Loucy (cell line): ENCODE measurements around the gene PAXX.

Experiments used
- H2AFZ ChIP-seq: fragments of 200-600 bp; sonication (generic); 2 replicates; pipeline ENCODE4 v1.6.0; 2016; ENCODE audit warnings: antibody characterized with exemption, mild to moderate bottlenecking, low read length, moderate library complexity
- H3F3A ChIP-seq: fragments of 200-600 bp; 2 replicates; pipeline ENCODE4 v1.6.0; 2016; ENCODE audit warnings: antibody characterized with exemption, low read depth, mild to moderate bottlenecking
- H3K27me3 ChIP-seq: fragments of 200-600 bp; sonication (generic); 2 replicates; pipeline ENCODE4 v1.6.1; 2014; ENCODE audit warnings: low read length, mild to moderate bottlenecking; ENCODE audit not compliant: insufficient read depth, poor library complexity, severe bottlenecking
- H3K36me3 ChIP-seq: fragments of 200-600 bp; sonication (generic); 2 replicates; pipeline ENCODE4 v1.6.1; 2016; ENCODE audit warnings: low read length; ENCODE audit not compliant: insufficient read depth
- H3K4me1 ChIP-seq: fragments of 200-600 bp; sonication (generic); 2 replicates; pipeline ENCODE4 v1.5.1; 2014; ENCODE audit warnings: low read length, mild to moderate bottlenecking; ENCODE audit not compliant: insufficient read depth, poor library complexity, severe bottlenecking
- H3K4me2 ChIP-seq: fragments of 200-600 bp; sonication (generic); 2 replicates; pipeline ENCODE4 v1.6.0; 2014; ENCODE audit warnings: antibody characterized with exemption, low read length, low read depth, mild to moderate bottlenecking; ENCODE audit not compliant: poor library complexity, severe bottlenecking
- H3K4me3 ChIP-seq: fragments of 200-600 bp; sonication (generic); 2 replicates; pipeline ENCODE4 v1.5.1; 2014; ENCODE audit warnings: low read length, mild to moderate bottlenecking, mixed read lengths; ENCODE audit not compliant: poor library complexity, severe bottlenecking
- H3K79me2 ChIP-seq: fragments of 200-600 bp; sonication (generic); 2 replicates; pipeline ENCODE4 v1.6.1; 2014; ENCODE audit warnings: low read length; ENCODE audit not compliant: insufficient read depth
- H3K9ac ChIP-seq: fragments of 200-600 bp; sonication (generic); 2 replicates; pipeline ENCODE4 v1.6.0; 2014; ENCODE audit warnings: mild to moderate bottlenecking, low read depth, low read length, moderate library complexity; ENCODE audit not compliant: poor library complexity, severe bottlenecking
- H3K9me2 ChIP-seq: fragments of 200-600 bp; sonication (generic); replicated peaks from 2 replicates; pipeline ENCODE4 v1.6.1; 2016; ENCODE audit warnings: low read depth, low read length, mixed read lengths
- H3K9me3 ChIP-seq: fragments of 200-600 bp; sonication (generic); 2 replicates; pipeline ENCODE4 v1.6.1; 2014; ENCODE audit warnings: mild to moderate bottlenecking, antibody characterized with exemption, low read length, low read depth; ENCODE audit not compliant: insufficient read depth
- H4K20me1 ChIP-seq: fragments of 200-600 bp; sonication (generic); 2 replicates; pipeline ENCODE4 v1.6.0; 2014; ENCODE audit warnings: antibody characterized with exemption, low read length, mild to moderate bottlenecking; ENCODE audit not compliant: insufficient read depth, poor library complexity, severe bottlenecking
- EZH2phosphoT487 ChIP-seq: fragments of 200-600 bp; IDR thresholded peaks from 2 replicates; pipeline ENCODE4 v1.6.1; 2018; ENCODE audit warnings: antibody characterized with exemption, mild to moderate bottlenecking, moderate library complexity, borderline replicate concordance
- TF ChIP-seq, protein P1 (sequence below): fragments of 200-600 bp; sonication (generic); conservative IDR thresholded peaks from 2 replicates; pipeline ENCODE4 v1.5.1; 2014; ENCODE audit warnings: mild to moderate bottlenecking, antibody characterized with exemption, low read length

The PAXX gene

DNA sequence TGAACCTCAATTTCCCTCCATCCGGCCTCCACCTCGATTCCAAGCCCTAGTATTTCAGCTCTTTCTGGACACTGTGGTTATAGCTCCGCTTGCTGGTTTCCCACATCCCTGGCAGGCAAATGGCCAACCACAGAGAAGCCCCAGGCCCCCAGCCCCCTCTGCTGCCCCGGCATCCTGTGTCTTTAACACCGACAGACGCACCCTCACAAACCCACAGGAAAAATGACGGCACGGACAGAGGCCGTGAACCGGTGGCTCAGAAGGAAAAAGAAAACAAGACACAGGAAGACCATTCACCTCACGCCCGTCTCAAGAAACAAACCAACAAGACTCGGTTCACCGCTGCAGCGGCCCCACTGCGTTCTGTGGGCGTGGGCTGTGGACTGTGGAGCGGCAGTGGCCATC is 5.6 kb downstream of the PAXX start:
- no peak overlapping the region for H3K4me2 ChIP-seq

DNA sequence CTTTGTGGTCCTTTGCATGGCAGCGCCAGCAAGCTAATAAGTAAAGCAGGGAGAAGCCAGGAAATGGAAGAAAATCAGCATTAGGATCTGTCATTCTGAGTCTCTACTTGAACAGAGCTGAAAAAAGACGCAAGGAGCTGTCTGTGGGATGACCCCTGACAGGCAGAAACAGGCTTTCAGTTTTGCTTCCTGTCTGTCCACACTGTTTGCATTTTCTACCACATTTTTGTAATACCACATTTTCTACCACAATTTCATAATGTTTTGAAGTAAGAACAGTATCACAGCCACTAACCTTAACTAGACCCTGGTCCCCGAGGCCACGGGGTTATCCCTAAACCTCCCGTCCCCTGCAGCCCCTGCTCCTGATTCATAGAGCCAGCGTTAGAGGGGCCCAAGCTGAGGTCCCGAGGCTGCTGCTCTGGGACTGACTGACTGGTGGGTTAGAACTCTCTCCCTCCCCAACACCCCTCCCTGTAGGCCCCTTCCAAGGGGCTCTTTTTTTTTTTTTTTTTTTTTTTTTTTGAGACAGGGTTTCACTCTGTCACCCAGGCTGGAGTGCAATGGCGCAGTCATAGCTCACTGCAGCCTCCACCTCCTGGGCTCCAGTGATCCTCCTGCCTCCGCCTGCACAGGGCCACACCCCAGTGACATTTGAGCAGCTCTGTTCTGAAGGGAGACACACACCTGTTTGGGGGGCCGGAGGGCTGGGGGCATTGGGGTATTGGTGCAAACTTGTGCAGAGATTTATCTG is 8.1 kb downstream of the PAXX start:
- no peaks in the 10 kb centered on the region for H3K9me3 ChIP-seq
- H3F3A ChIP-seq, result no peaks in the 10 kb centered on the region
- no peaks in the 10 kb centered on the region for H3K79me2 ChIP-seq
- TF ChIP-seq, protein P1, sequence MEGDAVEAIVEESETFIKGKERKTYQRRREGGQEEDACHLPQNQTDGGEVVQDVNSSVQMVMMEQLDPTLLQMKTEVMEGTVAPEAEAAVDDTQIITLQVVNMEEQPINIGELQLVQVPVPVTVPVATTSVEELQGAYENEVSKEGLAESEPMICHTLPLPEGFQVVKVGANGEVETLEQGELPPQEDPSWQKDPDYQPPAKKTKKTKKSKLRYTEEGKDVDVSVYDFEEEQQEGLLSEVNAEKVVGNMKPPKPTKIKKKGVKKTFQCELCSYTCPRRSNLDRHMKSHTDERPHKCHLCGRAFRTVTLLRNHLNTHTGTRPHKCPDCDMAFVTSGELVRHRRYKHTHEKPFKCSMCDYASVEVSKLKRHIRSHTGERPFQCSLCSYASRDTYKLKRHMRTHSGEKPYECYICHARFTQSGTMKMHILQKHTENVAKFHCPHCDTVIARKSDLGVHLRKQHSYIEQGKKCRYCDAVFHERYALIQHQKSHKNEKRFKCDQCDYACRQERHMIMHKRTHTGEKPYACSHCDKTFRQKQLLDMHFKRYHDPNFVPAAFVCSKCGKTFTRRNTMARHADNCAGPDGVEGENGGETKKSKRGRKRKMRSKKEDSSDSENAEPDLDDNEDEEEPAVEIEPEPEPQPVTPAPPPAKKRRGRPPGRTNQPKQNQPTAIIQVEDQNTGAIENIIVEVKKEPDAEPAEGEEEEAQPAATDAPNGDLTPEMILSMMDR, result no peak
- no peaks in the 10 kb centered on the region for H3K27me3 ChIP-seq
- no peaks in the 10 kb centered on the region for H3K9me2 ChIP-seq
- H3K36me3 ChIP-seq, result no peaks in the 10 kb centered on the region
- H3K9ac ChIP-seq, result no peak overlapping the region
- H2AFZ ChIP-seq, result peak overlapping the region; percentile 33; the same call in 1 of the 2 replicates
- no peak overlapping the region for H3K4me2 ChIP-seq
- H4K20me1 ChIP-seq, result no peaks in the 10 kb centered on the region
- H3K4me1 ChIP-seq, result peaks cover 8% of the 10 kb centered on the region
- no peak overlapping the region for H3K4me3 ChIP-seq

More for the DNA sequence above, 5.6 kb downstream of the PAXX start:
- no peaks in the 10 kb centered on the region for H3K27me3 ChIP-seq
- peaks cover 18% of the 10 kb centered on the region for H3K4me1 ChIP-seq
- no peak overlapping the region for H2AFZ ChIP-seq
- no peaks in the 10 kb centered on the region for H3F3A ChIP-seq
- TF ChIP-seq, protein P1, result no peak
- TF ChIP-seq EZH2phosphoT487, result no peak
- H3K9ac ChIP-seq, result no peak overlapping the region
- H3K79me2 ChIP-seq, result peaks cover 15% of the 10 kb centered on the region
- no peaks in the 10 kb centered on the region for H3K36me3 ChIP-seq
- no peak overlapping the region for H3K4me3 ChIP-seq
- H4K20me1 ChIP-seq, result peaks cover 12% of the 10 kb centered on the region
- H3K9me2 ChIP-seq, result no peaks in the 10 kb centered on the region
- no peaks in the 10 kb centered on the region for H3K9me3 ChIP-seq

DNA sequence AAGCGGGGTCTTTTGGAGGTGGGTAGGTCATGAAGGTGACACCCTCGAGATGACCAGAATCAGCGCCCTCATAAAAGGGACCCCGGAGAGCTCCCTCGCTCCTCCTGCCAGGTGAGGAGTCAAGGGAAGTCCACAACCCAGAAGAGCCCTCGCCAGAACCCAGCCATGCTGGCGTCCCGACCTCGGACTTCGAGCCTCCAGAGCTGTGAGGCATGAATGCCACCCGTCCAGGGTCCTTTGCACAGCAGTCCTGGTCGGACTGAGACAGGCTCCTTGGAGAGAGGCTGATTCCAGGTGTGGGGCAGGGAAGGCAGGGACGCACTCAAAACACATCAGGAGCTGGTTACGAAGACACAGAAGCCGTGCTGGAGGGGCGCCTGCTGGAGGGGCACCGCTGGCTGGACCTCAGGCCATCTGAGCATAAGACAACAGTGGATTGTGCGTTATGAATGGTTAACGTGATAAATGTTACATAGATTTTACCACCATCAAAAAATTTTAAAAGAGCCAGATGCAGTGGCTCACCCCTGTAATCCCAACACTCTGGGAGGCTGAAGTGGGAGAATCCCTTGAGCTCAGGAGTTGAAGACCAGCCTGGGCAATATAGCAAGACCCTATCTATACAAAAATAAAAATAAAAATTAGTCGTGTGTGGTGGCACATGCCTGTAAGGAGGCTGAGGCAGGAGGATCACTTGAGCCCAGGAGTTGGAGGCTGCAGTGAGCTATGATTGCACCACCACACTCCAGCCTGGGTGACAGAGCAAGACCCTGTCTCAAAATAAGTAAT is 9.8 kb downstream of the PAXX start:
- Histone ChIP-seq H3K4me1 (peaks cover 3% of the 10 kb centered on the region), H3K4me2 (no peak overlapping the region), H3K36me3 (no peaks in the 10 kb centered on the region), H3K9me3 (no peaks in the 10 kb centered on the region), H3K4me3 (no peak overlapping the region), H3K9me2 (no peaks in the 10 kb centered on the region), H3K9ac (no peak overlapping the region), H2AFZ (no peak overlapping the region), H3F3A (no peaks in the 10 kb centered on the region), H3K79me2 (no peaks in the 10 kb centered on the region), H3K27me3 (no peaks in the 10 kb centered on the region), H4K20me1 (no peaks in the 10 kb centered on the region)
- no peak for TF ChIP-seq EZH2phosphoT487
- TF ChIP-seq, protein P1, result no peak
